ELR (cell line): Measurements from ENCODE around the gene GATA1.
A peak's percentile ranks its signal among the peaks of the same experiment; 100 is the strongest.

Experiments
- DNase-seq: peaks from one replicate; pipeline ENCODE4 v3.0.0-alpha.2; 2015; ENCODE audit warnings: low read depth

Gene GATA1

GRCh38 chrX:48785186-48785539 lies 1.2 kb upstream of the GATA1 start:
- DNase-seq: no peak

- no peak for DNase-seq
Measured at GRCh38 chrX:48785540-48786214, 713 bp upstream of the GATA1 start.

- DNase-seq: no peak
Measured at GRCh38 chrX:48786825-48787504, 575 bp downstream of the GATA1 start.

- DNase-seq: no peak
Measured at GRCh38 chrX:48787505-48788443, 1.4 kb downstream of the GATA1 start.

- no peak for DNase-seq
Measured at GRCh38 chrX:48789366-48790220, 3.2 kb downstream of the GATA1 start.

GRCh38 chrX:48790477-48790876 lies 4.1 kb downstream of the GATA1 start:
- DNase-seq: no peak

- DNase-seq: no peak
Measured at GRCh38 chrX:48791063-48791820, 4.9 kb downstream of the GATA1 start.

- no peak for DNase-seq
Measured at GRCh38 chrX:48792219-48792618, 5.8 kb downstream of the GATA1 start.

- no peak for DNase-seq
Measured at GRCh38 chrX:48793935-48794334, 7.5 kb downstream of the GATA1 start.

GRCh38 chrX:48794340-48794910 lies 8.0 kb downstream of the GATA1 start:
- no peak for DNase-seq

GRCh38 chrX:48794911-48795515 lies 8.6 kb downstream of the GATA1 start:
- DNase-seq: peak; percentile 67

- no peak for DNase-seq
Measured at GRCh38 chrX:48798318-48798717, 11.9 kb downstream of the GATA1 start.

GRCh38 chrX:48800574-48801279 lies 14.3 kb downstream of the GATA1 start:
- DNase-seq: no peak

GRCh38 chrX:48801280-48802088 lies 15.1 kb downstream of the GATA1 start, which contains the start of gene HDAC6:
Gene HDAC6 (plus strand): TSS chrX:48802067. CDS start chrX:48802693, 626 bp downstream.
- DNase-seq: peak; percentile 96

GRCh38 chrX:48802089-48802904 lies 15.9 kb downstream of the GATA1 start:
- DNase-seq: peak; percentile 84

GRCh38 chrX:48802905-48803200 lies 16.5 kb downstream of the GATA1 start:
- DNase-seq: no peak

GRCh38 chrX:48806081-48806480 lies 19.7 kb downstream of the GATA1 start:
- DNase-seq: no peak

GRCh38 chrX:48813644-48814043 lies 27.3 kb downstream of the GATA1 start:
- DNase-seq: no peak
